Measurements from ENCODE around the gene DENND6B.

DNA sequence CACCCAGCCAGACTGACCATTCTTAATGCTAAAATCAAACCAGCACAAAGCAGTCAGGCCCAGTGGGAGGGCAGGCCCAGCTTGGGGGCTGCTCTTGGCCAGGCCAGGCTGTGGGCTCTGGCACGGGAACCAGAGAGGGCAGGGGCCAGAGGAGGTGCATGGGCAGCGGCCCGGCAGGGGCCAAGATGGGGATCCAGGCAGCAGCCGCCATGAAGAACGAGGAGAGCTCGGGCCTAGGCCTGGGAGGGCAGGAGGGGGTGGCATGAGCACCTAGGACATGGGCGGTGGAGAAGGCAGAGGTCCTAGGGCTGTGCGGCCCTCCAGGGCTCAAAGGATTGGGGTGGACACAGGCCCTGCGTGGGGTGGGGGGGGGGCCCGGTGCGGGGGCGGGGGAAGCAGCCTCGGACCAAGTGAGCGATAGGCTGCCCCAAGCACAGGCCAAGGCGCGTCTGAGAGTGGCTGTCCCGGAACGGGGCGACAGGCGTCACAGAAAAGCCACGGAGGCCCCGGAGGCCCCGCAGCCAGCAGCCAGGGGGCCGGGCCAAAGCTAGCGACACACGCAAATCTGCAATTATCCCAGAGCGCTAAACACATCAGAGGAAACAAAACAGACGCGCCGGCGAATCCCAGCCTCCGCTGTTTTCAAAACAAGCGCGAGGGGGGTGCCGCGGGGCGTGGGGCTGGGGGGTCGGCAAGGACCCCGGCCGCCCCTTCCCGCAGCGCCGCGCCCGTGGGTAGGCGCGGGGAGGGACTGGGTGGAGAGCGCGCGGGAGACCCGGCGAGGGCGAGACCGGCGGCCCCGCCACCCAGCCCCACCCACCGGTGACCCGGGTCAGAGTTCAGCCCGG is 27.7 kb downstream of the DENND6B start:
- TF ChIP-seq, protein P1, sequence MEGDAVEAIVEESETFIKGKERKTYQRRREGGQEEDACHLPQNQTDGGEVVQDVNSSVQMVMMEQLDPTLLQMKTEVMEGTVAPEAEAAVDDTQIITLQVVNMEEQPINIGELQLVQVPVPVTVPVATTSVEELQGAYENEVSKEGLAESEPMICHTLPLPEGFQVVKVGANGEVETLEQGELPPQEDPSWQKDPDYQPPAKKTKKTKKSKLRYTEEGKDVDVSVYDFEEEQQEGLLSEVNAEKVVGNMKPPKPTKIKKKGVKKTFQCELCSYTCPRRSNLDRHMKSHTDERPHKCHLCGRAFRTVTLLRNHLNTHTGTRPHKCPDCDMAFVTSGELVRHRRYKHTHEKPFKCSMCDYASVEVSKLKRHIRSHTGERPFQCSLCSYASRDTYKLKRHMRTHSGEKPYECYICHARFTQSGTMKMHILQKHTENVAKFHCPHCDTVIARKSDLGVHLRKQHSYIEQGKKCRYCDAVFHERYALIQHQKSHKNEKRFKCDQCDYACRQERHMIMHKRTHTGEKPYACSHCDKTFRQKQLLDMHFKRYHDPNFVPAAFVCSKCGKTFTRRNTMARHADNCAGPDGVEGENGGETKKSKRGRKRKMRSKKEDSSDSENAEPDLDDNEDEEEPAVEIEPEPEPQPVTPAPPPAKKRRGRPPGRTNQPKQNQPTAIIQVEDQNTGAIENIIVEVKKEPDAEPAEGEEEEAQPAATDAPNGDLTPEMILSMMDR (IDR thresholded peaks at IDR 0.05; ENCODE audit: low read depth, low read length) = no peak
- TF ChIP-seq EZH2phosphoT487 (IDR thresholded peaks at IDR 0.05; ENCODE audit: low read depth) = no peak
